Stimulated activated CD8-positive, alpha-beta memory T cell treated with anti-CD3 and anti-CD28 coated beads, Interleukin-12 subunit alpha, Interleukin-12 subunit beta, amount 100 ng/mL, for 24 hours (primary cell): ENCODE data around the gene HOXC6.
A peak's percentile ranks its signal among the peaks of the same experiment; 100 is the strongest.

ENCODE experiments used
- DNase-seq: peaks from one replicate; pipeline ENCODE4 v3.0.0-alpha.2; 2020; ENCODE audit errors: extremely low read depth

The HOXC6 gene

DNA sequence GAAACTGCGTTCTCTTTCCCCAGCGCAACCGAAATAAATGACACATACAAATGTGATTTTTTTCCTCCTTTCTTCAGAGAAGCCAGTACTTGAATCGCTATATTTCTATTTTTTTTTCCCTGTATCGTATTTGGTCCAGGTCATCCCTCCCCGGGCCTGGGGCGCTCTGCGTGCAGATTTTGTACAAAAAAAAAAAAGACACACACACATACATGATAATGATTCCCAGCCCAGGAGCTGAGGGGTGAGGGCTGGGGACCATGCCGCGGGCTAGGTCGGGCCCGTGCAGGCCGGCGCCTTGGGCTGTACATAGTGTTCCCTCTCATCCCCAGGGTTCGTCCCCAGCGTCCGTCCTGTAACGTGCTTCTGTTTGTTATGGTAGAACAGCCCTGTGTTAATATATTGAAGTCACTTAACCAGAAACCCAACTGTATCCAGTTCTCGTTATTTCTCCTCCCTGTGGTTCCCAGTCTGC lies 25.3 kb upstream of the HOXC6 start:
- DNase-seq, result no peak

DNA sequence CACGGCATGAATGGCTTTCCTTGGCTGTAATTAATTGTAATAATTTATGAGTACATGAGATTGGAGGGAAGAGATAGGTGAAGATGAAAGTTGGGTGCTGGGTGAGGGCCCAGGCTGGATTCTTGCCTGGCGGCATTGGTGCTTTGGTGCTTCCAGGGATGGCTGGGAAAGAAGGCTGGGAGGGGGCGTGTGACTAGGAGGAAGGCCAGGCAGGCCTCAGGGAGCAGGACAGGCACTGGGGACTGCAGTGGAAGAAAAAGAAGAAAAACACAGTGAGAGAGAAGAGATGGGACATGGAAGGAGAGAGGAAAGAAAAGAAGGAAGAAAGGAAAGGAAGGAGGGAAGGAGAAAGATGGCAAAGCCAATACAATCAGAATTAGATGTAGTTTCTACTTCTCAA lies 24.6 kb upstream of the HOXC6 start:
- DNase-seq, result no peak

DNA sequence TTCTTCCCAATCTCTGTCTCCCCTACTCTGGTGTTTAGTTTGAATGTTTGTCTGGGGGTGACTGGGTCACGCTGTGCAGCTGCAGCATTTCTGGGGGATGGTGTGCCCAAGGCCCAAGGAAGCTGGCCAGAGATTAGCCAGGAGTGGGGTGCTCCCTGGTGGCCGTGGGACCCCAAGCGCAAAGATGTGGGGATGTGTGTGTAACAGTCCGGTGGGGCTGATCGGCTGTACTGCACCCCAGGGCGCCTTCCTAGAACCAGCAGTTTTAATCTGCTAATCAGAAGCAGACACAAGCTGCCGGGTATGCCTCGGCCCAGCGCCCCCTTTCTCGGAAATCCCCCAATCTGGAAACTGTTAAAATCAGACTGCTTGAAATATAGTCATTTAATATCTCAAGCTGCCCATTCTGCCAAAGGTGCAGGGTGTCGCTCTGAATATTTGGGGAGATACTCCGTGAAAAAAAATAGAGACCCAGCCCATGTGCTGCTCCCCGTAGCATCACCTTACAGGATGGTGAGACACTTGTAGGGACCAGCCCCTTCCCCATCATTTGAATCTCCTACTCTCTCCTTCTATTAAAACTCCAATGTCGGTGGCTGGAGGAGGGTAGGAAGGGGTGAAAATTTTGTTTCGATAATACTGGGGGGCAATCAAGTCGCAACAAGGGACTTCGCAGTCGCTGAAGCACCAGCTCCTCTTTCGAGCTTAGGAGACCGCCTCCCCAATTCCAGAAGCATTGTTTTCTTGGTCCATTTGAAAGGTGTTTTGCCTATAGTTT lies 24.0 kb upstream of the HOXC6 start:
- DNase-seq, result no peak

DNA sequence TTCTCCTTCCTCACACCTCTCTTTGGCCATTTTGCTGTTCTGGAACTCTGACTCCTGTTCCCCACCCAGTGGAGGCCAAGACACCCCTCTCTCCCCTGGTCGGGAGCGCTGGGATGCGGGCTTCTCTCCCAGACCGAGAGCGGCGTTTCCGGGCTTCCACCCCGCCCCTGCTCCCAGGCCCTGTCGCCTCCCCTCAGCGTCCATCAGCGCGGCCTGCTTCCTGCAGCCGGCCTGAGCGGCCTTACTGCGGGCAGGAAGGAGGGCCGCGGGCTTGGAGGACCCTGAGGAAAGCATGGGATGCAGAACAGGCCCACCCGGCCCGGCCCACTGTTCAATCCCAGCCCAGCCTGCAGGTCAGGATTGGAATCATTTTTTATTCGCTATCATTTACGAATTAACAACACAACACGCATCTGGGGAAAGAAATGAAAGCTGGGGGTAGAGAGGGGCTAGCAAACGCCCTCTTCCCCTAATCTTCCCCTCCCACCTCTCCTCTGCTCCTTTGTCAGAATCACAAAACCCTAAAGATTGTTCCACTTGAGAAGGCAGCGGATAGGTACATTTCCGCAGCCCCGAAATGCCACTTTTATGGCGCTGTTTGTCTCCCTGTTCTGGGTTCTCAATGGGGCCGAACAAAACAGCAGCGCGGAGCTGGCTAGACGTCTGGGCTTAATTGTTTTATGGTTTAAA lies 23.3 kb upstream of the HOXC6 start:
- no peak for DNase-seq

DNA sequence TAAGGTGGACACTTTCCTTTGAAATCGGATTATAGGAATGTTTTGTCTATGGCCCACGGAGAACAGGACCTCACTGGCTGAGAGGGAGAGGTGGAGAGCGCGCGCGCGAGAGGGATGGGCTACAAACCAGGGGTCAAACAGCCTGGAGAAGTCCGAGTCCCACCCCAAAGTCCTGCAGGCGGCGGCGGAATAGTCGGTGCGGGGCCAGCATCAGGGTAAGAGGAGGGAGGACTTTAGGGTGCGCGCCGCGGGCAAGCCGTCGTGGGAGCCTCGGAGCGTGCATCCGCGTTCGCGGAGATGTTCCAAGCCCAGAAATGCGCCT lies 22.7 kb upstream of the HOXC6 start:
- DNase-seq, result no peak

DNA sequence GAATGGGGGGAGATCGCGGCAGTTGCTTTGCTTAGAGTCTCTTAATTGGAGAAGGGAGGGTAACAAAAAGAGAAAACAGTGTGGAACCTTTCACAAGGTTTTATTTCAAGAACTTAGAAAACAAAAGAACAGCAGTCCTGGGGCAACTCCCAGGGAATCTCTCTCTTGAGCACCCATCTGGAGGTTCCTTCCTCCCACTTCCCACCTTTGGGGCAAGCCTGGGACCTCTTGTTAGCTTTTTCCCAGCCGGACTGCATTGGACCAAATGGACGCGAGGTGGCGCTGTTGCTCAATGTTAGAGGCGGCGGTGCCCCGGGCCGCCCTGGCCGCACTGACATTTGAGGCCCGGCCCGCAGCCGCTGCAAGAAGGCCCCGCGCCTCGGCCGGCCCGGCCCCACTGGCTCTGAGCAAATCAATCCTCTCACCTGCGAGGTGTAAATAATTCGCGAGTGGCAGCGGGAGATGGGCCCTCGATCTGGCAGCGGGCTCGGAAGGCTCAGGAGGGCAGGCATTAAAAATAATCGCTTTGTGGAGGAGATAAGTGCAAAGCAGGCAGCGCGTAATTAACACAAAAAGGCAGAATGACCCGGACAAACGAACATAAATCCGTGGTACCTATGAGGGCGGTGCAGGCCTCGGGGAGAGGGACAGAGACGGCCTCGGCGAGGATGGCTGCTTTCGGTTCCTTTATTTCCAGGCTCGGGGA lies 22.2 kb upstream of the HOXC6 start:
- peak; percentile 62 for DNase-seq

DNA sequence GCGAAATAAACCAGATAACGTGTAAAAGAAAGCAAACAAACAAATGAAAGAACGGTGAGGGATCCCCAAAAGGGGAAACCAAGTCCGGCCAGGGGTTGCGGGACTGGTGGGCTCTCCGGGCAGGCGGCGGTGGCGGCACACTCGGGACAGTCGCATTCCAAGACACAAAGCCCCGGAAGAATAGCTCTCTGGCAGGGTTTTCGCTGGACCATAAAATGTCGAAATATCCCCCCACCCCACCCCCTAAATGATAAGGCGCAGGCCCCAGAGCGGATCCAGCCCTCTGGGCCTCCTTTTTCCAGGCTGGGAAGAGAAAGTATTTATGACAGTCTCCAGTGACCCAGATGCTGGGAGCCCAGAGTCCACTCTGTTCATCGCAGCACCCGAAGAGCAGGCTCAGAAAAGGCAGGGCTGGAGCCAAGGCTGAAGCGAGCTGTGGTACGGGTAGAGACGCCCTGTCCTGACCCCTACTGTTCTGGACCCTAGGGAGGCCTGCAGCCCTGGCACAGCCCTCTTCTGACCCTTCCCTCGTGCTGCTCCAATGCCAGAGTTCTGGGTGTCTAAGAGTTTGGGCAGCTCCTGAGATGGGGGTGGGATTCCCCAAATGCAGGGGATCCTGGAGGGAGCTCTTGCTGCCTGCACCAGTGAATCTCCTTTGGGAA lies 21.6 kb upstream of the HOXC6 start:
- DNase-seq, result no peak

DNA sequence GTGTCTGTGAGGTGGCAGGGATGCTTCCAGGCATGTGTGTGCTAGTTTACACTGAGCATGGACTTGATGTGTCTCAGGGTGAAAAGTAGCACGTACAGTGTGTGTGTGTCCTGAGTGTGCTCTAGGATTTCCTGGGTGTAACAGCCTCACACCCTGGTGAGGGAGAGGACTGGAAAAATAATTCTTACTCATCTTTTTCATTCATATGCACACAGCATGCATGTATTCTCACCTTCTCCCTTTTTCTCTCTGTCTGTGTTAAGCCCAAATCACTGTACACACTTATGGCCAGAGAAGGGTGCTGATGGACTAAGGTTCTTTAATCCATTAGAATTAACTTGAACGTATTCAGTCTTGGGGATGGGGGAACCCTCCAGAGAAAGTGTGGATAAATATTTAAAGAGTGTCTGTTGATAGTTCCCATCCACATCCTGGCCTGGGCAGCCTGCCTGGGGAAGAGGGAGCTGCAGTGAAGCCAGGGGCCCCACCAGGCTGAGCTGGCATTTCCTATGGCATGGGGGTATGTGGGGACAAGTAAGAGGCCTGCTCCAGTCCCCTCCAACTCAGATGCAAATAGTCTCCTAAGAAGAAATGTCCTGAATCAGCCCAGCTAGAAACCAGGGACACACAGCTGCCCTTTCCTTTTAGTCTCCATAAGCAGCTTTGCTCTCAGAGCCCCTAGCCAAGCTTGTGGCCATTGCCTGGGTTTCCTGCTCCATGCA lies 20.5 kb upstream of the HOXC6 start:
- no peak for DNase-seq

DNA sequence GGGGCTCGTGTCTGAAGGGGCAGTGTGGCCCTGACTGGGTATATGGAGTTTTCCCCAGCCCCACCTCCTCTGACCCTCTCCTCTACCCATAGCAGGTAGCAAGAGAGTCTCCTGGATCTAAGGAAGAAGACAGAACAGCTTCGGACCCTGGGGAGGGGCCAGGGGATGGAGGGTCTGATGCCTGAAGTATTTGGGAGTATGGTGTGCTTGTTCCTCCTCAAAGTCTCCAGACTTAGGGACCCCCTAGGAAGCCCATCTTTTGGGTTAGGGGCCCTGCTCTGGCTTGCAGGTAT lies 20.0 kb upstream of the HOXC6 start:
- DNase-seq, result no peak

DNA sequence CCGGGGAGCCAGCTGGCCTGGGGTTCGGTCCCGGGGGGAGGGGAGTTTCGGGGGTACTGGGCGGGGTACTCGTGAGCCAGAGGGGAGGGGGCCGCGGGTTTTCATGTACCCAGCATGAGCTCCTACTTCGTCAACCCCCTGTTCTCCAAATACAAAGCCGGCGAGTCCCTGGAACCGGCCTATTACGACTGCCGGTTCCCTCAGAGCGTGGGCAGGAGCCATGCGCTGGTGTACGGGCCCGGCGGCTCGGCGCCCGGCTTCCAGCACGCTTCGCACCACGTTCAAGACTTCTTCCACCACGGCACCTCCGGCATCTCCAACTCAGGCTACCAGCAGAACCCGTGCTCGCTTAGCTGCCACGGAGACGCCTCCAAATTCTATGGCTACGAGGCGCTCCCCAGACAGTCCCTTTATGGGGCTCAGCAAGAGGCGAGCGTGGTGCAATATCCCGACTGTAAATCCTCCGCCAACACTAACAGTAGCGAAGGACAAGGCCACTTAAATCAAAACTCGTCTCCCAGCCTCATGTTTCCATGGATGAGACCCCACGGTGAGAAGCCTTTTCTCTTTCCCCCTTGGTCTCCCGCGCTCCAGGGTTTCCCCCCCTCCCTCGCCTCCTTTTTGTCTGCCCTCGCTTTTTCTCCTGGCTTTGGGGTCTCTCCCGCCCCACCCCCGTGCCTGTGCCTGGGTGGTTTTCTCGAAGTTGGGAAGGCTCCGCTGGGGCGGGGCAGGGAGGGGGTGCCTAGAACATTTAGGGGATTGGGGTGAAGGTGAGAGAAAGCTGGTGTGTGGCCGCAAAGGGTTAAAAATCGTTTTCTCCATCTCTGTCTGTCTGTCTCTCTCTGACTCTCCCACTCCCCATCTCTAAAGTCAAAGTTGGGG lies 18.8 kb upstream of the HOXC6 start:
- no peak for DNase-seq

DNA sequence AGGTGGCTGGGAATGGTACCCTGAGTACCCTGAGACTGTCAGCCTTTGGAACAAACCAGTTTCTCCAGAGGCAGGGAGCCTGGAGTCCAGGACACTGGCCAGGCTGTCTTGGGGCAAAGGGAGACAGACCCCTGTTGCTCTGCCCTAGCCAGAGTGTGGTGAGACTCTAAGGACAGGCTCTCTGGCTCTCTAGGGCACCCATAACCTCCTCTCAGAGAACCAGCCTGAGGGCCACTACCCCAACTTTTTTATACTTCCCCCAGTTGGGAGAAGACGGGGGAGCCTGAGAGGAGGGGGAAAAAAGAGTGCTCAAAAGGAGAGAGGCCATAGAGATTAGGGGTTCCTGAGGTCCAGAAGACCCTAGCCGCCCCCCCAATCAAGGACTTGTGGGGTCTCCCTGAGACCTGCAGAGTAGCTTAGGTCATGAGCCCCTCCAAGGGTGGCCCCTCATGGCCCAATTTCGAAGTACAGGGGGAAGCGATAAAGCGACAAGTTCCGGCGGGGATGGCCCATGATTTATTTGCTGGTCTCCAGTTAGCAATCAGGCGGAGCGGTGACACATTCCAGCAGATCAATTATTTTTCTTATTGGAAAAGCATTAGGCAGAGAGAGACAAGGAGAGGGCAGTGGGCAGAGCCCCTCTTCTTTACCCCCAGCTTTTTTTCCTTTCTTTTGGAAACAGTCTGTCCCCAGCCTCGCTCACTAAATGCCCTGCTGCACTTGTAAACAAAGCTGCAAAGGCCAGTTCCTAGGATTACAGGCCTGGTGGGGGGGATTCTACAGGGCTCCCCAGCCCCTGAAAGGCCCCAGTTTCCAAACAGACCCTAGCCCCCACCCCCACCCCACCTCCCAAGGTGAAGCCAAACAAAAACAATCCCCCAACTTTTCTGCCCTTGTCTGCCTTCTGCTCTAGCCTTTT lies 17.9 kb upstream of the HOXC6 start:
- DNase-seq, result no peak

DNA sequence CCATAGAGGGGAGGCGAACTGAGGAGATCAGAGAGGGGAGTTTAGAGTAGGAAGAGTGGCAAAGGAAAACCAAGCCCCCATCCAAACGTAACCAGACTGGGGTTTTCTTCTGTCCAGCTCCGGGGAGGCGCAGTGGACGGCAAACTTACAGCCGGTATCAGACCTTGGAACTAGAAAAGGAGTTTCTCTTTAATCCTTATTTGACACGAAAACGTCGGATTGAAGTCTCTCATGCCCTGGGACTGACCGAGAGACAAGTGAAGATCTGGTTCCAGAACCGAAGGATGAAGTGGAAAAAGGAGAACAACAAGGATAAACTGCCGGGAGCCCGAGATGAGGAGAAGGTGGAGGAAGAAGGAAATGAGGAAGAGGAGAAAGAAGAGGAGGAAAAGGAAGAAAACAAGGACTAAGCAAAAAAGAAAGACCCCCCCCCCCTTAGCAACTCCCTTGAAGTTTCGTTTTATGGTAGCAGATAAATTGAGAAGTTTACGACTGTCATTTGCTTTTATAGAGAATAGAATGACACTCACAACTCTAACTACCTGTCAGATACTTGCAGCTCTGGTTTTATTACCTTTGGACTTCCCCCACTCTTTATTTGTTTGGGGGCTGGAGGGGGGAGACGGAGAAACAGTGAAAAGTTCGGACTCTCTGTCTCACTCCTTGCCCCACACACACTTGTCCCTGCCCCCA lies 17.1 kb upstream of the HOXC6 start:
- DNase-seq, result no peak

DNA sequence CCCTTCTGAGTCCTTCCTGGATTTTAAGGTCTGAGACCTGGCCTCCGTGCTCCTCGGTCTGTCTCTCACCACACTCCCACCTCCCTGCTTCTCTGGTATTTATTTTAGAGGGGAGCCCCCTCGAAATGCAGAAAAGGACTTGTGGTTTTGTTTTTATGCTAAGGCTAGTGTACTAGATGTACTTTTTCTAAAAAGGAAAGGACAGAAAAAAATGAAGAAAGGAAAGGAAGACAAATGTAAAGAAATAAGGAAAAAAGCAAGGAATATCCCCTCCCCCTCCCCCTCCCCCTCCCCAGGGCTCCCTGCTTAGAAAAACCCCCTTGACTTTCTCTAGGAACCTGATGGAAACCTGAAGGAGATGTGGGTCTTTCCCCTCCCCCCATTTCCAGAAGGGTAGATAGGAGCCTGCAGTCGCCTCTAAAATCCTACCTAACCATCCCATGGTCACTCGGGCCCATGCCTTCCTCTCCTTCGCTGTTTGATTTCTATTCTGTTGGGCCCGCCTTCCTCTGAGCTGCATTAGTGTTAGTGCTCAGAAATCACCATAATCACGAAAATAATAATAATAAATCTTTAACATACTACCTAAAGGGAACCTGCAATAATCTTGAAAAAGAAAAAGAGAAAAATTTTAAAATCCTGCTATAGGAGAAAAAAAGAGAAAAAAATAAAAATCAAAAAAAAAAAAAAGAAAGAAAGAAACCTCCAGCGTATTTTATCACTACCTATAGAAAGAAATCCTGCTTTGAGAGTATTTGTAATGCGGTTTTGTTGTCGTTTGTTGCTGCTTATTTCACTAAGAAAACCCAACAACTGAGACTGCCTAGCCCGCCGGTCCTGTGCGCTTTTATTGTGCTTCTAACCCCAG lies 16.3 kb upstream of the HOXC6 start:
- no peak for DNase-seq

DNA sequence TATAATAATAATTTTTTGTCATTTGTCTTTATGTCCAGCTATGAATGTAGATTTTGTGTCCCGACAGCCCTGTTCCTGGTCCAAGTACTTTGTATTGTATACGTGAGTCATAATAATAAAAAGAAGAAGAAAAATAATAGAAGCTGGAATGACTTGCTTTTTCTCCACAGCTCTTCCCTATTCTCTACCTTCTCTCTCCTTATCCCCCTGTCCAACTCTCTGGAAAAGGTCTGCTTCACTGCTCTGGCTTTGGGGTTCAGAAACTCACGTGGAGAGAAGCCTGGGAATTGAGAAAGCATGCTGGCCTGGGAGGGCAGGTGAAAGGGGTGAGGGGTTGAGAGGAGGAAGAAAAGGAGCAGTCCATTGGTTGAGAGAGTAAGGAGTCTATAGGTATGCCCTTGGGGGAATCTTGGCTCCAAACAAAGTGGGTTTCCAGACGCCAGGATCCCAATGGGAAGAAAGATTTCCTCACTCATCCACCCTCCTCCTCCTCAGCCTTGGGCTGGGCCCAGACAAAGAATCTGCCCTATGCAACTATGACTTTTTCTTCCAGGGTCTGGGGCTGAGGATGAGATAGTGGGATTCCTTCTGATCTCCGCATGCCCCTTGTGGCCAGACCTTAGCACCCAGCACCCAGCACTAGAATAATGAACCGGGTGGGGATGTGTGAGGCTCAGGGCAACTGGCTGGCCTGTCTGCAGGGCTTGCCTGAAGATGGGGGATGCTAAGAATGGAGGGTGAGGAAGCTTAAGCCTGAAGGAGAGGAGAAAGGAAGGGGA lies 15.4 kb upstream of the HOXC6 start:
- no peak for DNase-seq

DNA sequence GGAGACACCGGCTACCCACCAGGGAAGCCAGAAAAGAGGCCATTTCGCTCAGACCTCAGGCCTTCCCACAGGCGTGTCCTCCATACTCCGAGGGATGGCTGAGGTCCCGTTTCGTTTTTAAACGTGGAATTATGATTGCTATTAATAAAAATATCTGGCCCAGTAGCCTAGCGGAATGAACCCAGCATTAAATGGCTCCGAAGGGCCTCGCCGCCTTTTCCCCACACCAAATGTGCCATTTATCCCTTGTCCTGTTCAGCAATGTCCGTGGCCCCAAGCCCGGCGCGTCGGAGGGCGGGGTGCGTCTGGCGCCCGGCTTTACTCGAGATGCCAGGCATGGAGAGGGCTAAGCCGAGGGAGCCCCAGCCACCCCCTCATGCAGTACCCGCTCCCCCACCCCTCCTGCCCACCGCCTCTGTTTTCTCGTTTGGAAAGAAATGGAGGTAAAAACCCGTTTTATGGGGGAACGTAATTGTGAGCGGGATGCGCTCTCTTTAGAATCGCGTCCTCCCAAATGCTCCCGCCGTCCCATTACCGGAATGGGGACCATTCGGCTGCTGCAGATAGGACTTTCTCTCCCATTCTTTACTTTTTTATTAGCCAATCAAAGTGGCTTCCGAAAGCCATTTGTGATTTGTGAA lies 13.7 kb upstream of the HOXC6 start:
- DNase-seq, result no peak

DNA sequence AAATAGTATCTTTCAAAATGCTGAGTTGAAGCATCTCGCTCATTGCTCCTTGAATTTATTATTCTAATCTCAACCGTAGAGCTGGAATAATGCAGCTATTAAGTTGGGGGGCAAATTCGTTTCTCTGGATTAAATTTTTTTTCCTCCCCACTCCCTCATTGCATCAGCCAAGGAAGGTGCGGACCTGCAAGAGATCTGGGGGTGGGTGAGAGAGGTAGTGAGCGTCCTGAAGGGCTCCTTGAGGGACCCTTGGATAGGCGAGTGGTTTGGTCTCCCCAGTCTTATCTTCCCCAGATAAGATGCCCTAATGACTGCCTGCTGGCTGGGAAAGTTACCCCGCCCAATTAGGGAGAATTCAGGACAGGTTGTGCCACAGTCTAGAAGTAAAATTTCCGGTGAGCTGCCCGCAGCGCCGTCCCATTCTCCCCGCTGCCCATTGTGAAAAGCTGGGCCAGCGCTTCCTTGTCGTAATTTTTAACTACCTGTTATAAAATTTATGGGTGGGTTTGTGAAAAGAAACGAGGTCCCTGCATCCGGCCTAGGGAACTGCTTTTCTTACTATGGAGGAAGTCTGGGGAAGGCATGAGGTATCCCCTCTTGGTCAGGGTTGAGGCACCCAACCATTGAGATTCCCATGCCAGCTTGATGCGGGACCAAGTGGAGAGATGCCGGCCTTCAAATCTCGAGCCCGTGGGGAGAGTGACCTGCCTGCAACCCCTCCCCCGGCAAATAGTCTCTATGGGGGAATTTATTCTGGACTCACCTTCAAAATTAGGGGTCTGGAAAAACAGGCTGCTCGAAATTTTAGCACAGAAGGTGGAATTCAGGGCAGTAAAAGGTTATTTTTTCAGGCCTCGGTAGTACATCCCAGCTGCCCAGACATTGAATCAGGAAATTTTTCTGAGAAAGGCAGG lies 13.0 kb upstream of the HOXC6 start:
- DNase-seq, result no peak
